Cardiac muscle cell (in vitro differentiated cells and primary cell): Measurements from ENCODE around the gene FANCL. TPM values are rescaled to one million over a fixed set of nuclear protein-coding genes. Genes with fewer than 3 reads are reported as not detected.
"Not testable (repeated sequence)": the region's sequence is repeated elsewhere in the genome, so short reads cannot be mapped to it uniquely, and the experiment has no call there.

Experiments
- DNase-seq, 2 donors: peaks; one replicate each; pipeline versions ENCODE4 v3.0.0 to v3.0.0-alpha.2; 2010 to 2017; ENCODE audit warnings: low read depth in 1 of 2, low spot score in 1 of 2
- H3K27ac ChIP-seq: fragments of 200-600 bp; sonication (generic); 2 replicates; pipeline ENCODE4 v1.5.1; 2016
- H3K27me3 ChIP-seq: fragments of 200-600 bp; sonication (generic); 2 replicates; pipeline ENCODE4 v1.6.0; 2016; ENCODE audit warnings: control low read depth
- H3K36me3 ChIP-seq: fragments of 200-600 bp; sonication (generic); 2 replicates; pipeline ENCODE4 v1.5.1; 2016; ENCODE audit warnings: control low read depth
- H3K4me1 ChIP-seq: fragments of 200-600 bp; sonication (generic); 2 replicates; pipeline ENCODE4 v1.8.1; 2017; ENCODE audit warnings: low read depth, mild to moderate bottlenecking, mixed run types
- H3K4me3 ChIP-seq: fragments of 200-600 bp; sonication (generic); 2 replicates; pipeline ENCODE4 v1.5.1; 2016; ENCODE audit warnings: mild to moderate bottlenecking
- H3K9me3 ChIP-seq: fragments of 200-600 bp; sonication (generic); 2 replicates; pipeline ENCODE4 v1.5.1; 2017; ENCODE audit warnings: low read depth, mild to moderate bottlenecking, control low read depth
- polyA plus RNA-seq: library from polyadenylated mRNA; unstranded; fragments of >200 nt; fragmentation: Nextera tagmentation; extraction: Ambion mirVana; gene quantifications from 2 replicates; pipeline ENCODE4 v1.2.1, GENCODE V29; 2016
- total RNA-seq: library from RNA; depleted of rRNA; stranded (reverse); fragments of >200 nt; gene quantifications from 2 replicates; pipeline ENCODE4 v1.2.3, GENCODE V29; 2016
- TF ChIP-seq, protein P1 (sequence below): IDR thresholded peaks from 2 replicates; pipeline ENCODE4 v1.5.1; 2012; ENCODE audit warnings: low read depth, mild to moderate bottlenecking, low read length

FANCL gene
- total and polyA plus RNA-seq, 2 experiments from 2014 or later = 33.3 to 51.3 TPM

DNA sequence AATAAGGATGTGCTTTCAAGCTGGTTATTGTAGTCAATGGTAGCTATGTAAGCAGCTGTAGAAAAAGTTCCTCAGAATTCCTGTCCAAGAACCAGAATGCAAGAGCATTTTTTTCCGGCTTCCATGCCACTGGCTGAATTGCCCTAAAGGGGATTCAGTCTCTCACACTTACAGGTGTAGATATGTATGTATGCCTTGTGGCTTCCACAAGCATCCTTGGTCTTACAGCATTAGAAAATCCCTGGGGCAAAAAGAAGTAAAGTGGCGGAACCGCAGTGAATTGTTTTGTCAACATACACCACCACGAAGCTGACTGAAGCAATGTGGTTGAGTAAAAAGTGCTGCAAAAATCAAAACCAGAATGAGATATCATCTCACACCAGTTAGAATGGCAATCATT, 54.6 kb downstream of the FANCL start:
- DNase-seq = no peak
- H3K27ac ChIP-seq = no peak overlapping the region
- H3K9me3 ChIP-seq = no peaks in the 10 kb centered on the region
- H3K36me3 ChIP-seq = no peaks in the 10 kb centered on the region
- no peaks in the 10 kb centered on the region for H3K4me1 ChIP-seq
- H3K27me3 ChIP-seq = no peaks in the 10 kb centered on the region
- TF ChIP-seq, protein P1, sequence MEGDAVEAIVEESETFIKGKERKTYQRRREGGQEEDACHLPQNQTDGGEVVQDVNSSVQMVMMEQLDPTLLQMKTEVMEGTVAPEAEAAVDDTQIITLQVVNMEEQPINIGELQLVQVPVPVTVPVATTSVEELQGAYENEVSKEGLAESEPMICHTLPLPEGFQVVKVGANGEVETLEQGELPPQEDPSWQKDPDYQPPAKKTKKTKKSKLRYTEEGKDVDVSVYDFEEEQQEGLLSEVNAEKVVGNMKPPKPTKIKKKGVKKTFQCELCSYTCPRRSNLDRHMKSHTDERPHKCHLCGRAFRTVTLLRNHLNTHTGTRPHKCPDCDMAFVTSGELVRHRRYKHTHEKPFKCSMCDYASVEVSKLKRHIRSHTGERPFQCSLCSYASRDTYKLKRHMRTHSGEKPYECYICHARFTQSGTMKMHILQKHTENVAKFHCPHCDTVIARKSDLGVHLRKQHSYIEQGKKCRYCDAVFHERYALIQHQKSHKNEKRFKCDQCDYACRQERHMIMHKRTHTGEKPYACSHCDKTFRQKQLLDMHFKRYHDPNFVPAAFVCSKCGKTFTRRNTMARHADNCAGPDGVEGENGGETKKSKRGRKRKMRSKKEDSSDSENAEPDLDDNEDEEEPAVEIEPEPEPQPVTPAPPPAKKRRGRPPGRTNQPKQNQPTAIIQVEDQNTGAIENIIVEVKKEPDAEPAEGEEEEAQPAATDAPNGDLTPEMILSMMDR = no peak
- H3K4me3 ChIP-seq = no peak overlapping the region

DNA sequence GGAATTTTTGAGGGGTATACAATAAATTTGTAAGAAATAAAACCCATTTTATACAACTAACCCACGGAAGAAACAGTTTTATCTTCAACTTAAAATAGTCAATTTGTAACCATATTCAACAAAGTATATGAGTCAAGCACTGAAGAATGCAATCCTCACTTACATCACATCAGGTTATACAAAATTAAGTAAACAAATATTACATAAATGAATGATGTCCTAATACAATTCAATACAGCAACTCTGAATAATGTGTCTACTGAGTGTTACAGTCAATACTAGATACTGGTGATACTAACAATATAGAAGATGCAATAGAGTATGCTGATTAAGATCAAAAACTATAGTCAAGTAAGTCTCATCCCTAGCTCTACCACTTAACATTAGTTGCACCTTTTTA, 58.6 kb downstream of the FANCL start:
- H3K4me3 ChIP-seq = no peak overlapping the region
- H3K4me1 ChIP-seq = no peaks in the 10 kb centered on the region
- DNase-seq = peak in 1 of 2 donors; percentile 6
- H3K9me3 ChIP-seq = no peaks in the 10 kb centered on the region
- no peak overlapping the region for H3K27ac ChIP-seq
- TF ChIP-seq, protein P1 = no peak
- H3K36me3 ChIP-seq = no peaks in the 10 kb centered on the region
- H3K27me3 ChIP-seq = no peaks in the 10 kb centered on the region

DNA sequence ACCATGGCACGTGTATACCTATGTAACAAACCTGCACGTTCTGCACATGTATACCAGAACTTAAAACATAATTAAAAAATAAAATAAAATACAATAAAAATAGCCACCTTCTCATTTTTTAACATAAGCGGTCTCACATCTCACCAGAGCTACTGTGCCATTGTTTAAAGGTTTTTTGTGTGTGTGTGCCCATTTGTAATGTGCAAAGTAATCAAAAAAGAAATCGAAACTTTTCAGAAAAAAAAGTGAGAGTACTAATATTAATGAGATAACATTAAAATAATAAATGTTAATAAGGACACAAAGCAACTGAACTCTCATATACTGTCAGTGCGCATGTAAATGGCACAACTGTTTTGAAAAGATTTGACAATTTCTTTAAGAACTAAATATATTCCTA, 60.5 kb downstream of the FANCL start:
- H3K4me3 ChIP-seq = no peak overlapping the region
- H3K4me1 ChIP-seq = no peaks in the 10 kb centered on the region
- H3K9me3 ChIP-seq = no peaks in the 10 kb centered on the region
- H3K36me3 ChIP-seq = no peaks in the 10 kb centered on the region
- H3K27me3 ChIP-seq = no peaks in the 10 kb centered on the region
- no peak for DNase-seq
- H3K27ac ChIP-seq = no peak overlapping the region
- TF ChIP-seq, protein P1 = no peak

DNA sequence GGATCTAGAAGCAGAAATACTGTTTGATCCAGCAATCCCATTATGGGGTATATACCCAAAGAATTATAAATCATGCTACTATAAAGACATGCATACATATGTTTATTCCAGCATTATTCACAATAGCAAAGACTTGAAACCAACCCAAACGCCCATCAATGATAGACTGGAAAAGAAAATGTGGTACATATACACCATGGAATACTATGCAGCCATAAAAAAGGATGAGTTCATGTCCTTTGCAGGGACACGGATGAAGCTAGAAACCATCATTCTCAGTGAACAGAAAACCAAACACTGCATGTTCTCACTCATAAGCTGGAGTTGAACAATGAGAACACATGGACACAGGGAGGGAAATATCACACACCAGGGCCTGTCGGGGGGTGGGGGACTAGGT, 61.0 kb downstream of the FANCL start:
- H3K36me3 ChIP-seq, DNase-seq, H3K9me3 ChIP-seq, H3K27me3 ChIP-seq, H3K4me3 ChIP-seq, H3K27ac ChIP-seq, H3K4me1 ChIP-seq: not testable (repeated sequence)

DNA sequence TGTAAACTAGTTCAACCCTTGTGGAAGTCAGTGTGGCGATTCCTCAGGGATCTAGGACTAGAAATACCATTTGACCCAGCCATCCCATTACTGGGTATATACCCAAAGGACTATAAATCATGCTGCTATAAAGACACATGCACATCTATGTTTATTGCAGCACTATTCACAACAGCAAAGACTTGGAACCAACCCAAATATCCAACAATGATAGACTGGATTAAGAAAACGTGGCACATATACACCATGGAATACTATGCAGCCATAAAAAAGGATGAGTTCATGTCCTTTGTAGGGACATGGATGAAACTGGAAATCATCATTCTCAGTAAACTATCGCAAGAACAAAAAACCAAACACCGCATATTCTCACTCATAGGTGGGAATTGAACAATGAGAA, 63.9 kb downstream of the FANCL start:
- not testable (repeated sequence) for H3K27me3 ChIP-seq, H3K27ac ChIP-seq

DNA sequence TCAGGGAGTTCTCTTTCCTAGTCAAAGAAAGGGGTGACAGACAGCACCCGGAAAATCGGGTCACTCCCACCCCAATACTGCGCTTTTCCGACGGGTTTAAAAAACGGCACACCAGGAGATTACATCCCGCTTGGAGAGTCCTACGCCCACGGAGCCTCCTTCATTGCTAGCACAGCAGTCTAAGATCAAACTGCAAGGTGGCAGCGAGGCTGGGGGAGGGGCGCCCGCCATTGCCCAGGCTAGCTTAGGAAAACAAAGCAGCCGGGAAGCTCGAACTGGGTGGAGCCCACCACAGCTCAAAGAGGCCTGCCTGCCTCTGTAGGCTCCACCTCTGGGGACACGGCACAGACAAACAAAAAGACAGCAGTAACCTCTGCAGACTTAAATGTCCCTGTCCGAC, 69.3 kb downstream of the FANCL start:
- DNase-seq = not testable (repeated sequence)

More for the DNA sequence above, 63.9 kb downstream of the FANCL start:
- not testable (repeated sequence) for H3K4me1 ChIP-seq, H3K36me3 ChIP-seq, H3K4me3 ChIP-seq, H3K9me3 ChIP-seq, DNase-seq

DNA sequence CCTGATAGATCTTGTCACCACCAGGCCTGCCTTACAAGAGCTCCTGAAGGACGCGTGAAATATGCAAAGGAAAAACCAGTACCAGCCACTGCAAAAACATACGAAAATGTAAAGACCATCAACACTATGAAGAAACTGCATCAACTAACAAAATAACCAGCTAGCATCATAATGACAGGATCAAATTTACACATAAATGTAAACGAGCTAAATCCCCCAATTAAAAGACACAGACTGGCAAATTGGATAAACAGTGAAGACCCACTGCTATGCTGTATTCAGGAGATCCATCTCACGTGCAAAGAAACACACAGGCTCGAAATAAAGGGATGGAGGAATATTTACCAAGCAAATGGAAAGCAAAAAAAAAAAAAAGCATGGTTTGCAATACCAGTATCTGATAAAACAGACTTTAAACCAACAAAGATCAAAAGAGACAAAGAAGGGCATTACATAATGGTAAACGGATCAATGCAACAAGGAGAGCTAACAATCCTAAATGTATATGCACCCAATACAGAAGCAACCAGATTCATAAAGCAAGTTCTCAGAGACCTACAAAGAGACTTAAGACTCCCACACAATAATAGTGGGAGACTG, 70.7 kb downstream of the FANCL start:
- not testable (repeated sequence) for H3K36me3 ChIP-seq, DNase-seq, H3K4me1 ChIP-seq, H3K27ac ChIP-seq, H3K27me3 ChIP-seq, H3K9me3 ChIP-seq, H3K4me3 ChIP-seq

More for the DNA sequence above, 69.3 kb downstream of the FANCL start:
- H3K9me3 ChIP-seq, H3K27ac ChIP-seq, H3K4me1 ChIP-seq, H3K36me3 ChIP-seq, H3K4me3 ChIP-seq, H3K27me3 ChIP-seq: not testable (repeated sequence)

DNA sequence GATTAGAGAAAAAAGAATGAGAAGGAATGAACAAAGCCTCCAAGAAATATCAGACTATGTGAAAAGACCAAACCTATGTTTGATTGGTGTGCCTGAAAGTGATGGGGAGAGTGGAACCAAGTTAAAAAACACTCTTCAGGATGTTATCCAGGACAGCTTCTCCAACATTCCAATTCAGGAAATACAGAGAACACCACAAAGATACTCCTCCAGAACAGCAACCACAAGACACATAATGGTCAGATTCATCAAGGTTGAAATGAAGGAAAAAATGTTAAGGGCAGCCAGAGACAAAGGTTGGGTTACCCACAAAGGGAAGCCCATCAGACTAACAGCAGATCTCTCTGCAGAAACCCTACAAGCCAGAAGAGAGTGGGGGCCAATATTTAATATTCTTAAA, 71.3 kb downstream of the FANCL start:
- not testable (repeated sequence) for H3K27me3 ChIP-seq, H3K9me3 ChIP-seq, H3K27ac ChIP-seq, H3K4me1 ChIP-seq, H3K36me3 ChIP-seq, H3K4me3 ChIP-seq
- peak in 1 of 2 donors; percentile 24 for DNase-seq

DNA sequence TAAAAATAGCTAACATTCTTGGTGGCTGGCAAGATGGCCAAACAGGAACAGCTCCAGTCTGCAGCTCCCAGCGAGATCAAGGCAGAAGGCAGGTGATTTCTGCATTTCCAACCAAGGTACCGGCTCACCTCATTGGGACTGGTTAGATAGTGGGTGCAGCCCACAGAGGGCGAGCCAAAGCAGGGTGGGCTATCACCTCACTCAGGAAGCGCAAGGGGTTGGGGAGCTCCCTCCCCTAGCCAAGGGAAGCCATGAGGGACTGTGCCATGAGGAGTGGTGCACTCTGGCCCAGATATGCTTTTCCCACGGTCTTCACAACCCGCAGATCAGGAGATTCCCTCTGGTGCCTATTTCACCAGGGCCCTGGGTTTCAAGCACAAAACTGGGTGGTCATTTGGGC, 73.0 kb downstream of the FANCL start:
- H3K27ac ChIP-seq, H3K27me3 ChIP-seq, DNase-seq, H3K36me3 ChIP-seq, H3K9me3 ChIP-seq, H3K4me3 ChIP-seq, H3K4me1 ChIP-seq: not testable (repeated sequence)
